ENCODE data around the gene DAB2IP. TPM values are rescaled to one million over a fixed set of nuclear protein-coding genes. Genes with fewer than 3 reads are reported as not detected.

DAB2IP gene
- total RNA-seq, 1 experiment from 2014 or later: 15.2 TPM

DNA sequence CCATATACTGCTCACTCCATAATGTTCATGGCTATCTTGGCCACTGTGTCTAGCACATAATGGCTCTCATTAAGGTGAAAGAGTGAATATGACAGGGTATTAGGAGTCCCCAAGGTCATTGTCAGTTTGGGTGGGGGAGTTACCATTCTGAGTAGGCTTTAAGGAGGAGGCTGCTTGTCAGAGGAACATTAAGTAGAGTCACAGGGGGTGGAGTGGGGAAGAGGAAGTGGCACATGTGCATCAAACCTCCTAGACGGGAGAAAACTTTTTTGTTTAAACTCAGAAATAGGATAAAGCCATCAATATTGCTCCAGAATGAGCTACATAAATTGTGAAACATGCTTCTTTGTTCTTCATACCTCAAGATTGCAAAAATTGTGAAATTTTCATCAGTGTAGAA is 45.5 kb downstream of the DAB2IP start:
- ChIA-PET POLR2A (ENCODE audit: unreplicated experiment) (no interaction called here), CTCF (no interaction called here)
- H3K4me1 ChIP-seq (ENCODE audit: insufficient read depth, low read length): no peaks in the 10 kb centered on the region; the same call in 1 of the 2 replicates
- no peak overlapping the region for H3K9ac ChIP-seq (ENCODE audit: low read length)
- no TSS peak for BruUV-seq (replicated peaks)
- H3K4me3 ChIP-seq (ENCODE audit: low read length): no peak overlapping the region
- no peaks in the 10 kb centered on the region for H3K9me3 ChIP-seq (ENCODE audit: low read length)
- H3K27me3 ChIP-seq (ENCODE audit: low read length): no peaks in the 10 kb centered on the region
- no peak for ATAC-seq
- intact Hi-C loops (cut with micrococcal nuclease): no loop called here
- H3K9me2 ChIP-seq (replicated peaks; ENCODE audit: low read length): no peaks in the 10 kb centered on the region
- no peaks in the 10 kb centered on the region for H3F3A ChIP-seq (ENCODE audit: low read length, unreplicated experiment)
- TF ChIP-seq EZH2 (IDR thresholded peaks at IDR 0.05; ENCODE audit: low read length, unreplicated experiment) (no peak), EZH2phosphoT487 (IDR thresholded peaks at IDR 0.05; ENCODE audit: borderline replicate concordance, low read length) (no peak)
- TF ChIP-seq, protein P1, sequence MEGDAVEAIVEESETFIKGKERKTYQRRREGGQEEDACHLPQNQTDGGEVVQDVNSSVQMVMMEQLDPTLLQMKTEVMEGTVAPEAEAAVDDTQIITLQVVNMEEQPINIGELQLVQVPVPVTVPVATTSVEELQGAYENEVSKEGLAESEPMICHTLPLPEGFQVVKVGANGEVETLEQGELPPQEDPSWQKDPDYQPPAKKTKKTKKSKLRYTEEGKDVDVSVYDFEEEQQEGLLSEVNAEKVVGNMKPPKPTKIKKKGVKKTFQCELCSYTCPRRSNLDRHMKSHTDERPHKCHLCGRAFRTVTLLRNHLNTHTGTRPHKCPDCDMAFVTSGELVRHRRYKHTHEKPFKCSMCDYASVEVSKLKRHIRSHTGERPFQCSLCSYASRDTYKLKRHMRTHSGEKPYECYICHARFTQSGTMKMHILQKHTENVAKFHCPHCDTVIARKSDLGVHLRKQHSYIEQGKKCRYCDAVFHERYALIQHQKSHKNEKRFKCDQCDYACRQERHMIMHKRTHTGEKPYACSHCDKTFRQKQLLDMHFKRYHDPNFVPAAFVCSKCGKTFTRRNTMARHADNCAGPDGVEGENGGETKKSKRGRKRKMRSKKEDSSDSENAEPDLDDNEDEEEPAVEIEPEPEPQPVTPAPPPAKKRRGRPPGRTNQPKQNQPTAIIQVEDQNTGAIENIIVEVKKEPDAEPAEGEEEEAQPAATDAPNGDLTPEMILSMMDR (conservative IDR thresholded peaks at IDR 0.05; ENCODE audit: low read depth, low read length): no peak
- no peaks in the 10 kb centered on the region for H3K36me3 ChIP-seq (ENCODE audit: low read depth, low read length)
- H4K20me1 ChIP-seq (ENCODE audit: low read length): no peaks in the 10 kb centered on the region
- H2AFZ ChIP-seq (ENCODE audit: low read length): no peak overlapping the region
- H3K4me2 ChIP-seq (ENCODE audit: low read length): no peak overlapping the region
- H3K79me2 ChIP-seq (ENCODE audit: low read length): peaks cover 8% of the 10 kb centered on the region; the same call in 1 of the 2 replicates
- no peak overlapping the region for H3K27ac ChIP-seq (ENCODE audit: low read length)
- DNase-seq: no peak

DNA sequence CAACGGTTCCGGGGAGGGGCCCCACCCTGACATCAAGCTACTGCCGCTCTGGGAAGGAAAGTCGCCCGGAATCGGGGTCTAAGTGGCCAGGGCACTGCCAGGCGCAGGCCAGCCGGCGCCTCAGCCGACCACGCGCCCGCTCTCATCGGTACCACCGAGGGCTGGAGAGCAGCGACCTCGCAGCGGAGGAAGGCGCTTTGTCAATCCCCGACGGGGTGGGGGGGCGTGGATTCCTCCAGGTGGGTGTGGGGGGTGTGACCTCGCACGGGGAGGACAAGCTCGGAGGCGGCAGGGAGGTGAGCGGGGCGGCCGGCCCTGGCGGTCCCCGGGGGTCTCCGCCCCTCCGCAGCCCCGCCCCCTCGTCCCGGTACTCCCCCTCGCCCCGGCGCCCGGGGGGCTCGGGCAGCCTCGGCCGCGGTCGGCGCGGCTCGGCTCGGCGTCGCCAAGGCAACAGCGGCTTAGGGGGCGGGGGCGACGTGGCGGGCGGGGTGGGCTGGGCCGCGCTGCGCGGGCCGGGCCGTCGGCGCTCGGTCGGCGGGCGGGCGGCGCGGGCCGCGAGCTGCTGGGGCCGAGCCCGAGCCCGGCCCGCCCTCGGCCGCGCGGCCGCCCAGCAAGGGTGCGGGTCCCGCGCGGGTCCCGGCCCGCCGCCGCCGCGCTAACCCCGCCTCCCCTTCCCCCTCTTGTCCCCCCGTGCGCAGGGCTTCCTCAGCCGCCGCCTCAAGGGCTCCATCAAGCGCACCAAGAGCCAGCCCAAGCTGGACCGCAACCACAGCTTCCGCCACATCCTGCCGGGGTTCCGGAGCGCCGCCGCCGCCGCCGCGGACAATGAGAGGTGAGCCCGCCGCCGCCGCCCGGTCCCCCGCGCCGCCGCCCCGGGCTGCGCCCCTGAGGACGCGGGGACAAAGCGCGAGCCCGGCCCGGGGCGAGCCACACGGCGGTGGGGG is 47.5 kb downstream of the DAB2IP start:
- Histone ChIP-seq H3K27ac (ENCODE audit: low read length) (no peak overlapping the region), H2AFZ (ENCODE audit: low read length) (peak overlapping the region; percentile 69; the same call in 1 of the 2 replicates), H3K9me3 (ENCODE audit: low read length) (no peaks in the 10 kb centered on the region), H3K4me3 (ENCODE audit: low read length) (peak overlapping the region; percentile 77), H3K9me2 (replicated peaks; ENCODE audit: low read length) (no peaks in the 10 kb centered on the region), H4K20me1 (ENCODE audit: low read length) (no peaks in the 10 kb centered on the region), H3K4me1 (ENCODE audit: insufficient read depth, low read length) (no peaks in the 10 kb centered on the region), H3K27me3 (ENCODE audit: low read length) (no peaks in the 10 kb centered on the region), H3K79me2 (ENCODE audit: low read length) (peaks cover 23% of the 10 kb centered on the region; the same call in 1 of the 2 replicates), H3K9ac (ENCODE audit: low read length) (peak overlapping the region; percentile 37; the same call in 1 of the 2 replicates), H3K4me2 (ENCODE audit: low read length) (peak overlapping the region; percentile 93), H3F3A (ENCODE audit: low read length, unreplicated experiment) (no peaks in the 10 kb centered on the region), H3K36me3 (ENCODE audit: low read depth, low read length) (no peaks in the 10 kb centered on the region)
- ChIA-PET CTCF (no interaction called here), POLR2A (ENCODE audit: unreplicated experiment) (no interaction called here)
- intact Hi-C loops (cut with micrococcal nuclease): no loop called here
- DNase-seq (peak; percentile 52), ATAC-seq (peak; percentile 67)
- BruUV-seq (replicated peaks): no TSS peak
- TF ChIP-seq, protein P1 (conservative IDR thresholded peaks at IDR 0.05; ENCODE audit: low read depth, low read length): no peak
- TF ChIP-seq EZH2phosphoT487 (IDR thresholded peaks at IDR 0.05; ENCODE audit: borderline replicate concordance, low read length): no peak
- TF ChIP-seq EZH2 (IDR thresholded peaks at IDR 0.05; ENCODE audit: low read length, unreplicated experiment): no peak

Data from PC-3 (cell line).